Upper lobe of left lung (tissue), 6 donors: ENCODE results near the gene SAMD4B. TPM values are rescaled to one million over a fixed set of nuclear protein-coding genes. Genes with fewer than 3 reads are reported as not detected.

ENCODE experiments used
- ATAC-seq, 2 donors: fragments of 200-7000 bp; cut with Tn5 transposase; one replicate each; pipeline ENCODE4 v1.9.1; 2022; ENCODE audit warnings: mild to moderate bottlenecking in 2 of 2, moderate library complexity in 2 of 2; ENCODE audit not compliant: low FRiP score in 2 of 2
- DNase-seq, 2 donors: peaks; one replicate each; pipeline ENCODE4 v3.0.0-alpha.2; 2019 to 2020
- H3K27ac ChIP-seq, 4 donors: fragments of 200-600 bp; sonication (generic); one replicate each; pipeline ENCODE4 v1.5.1; 2016 to 2019
- H3K27me3 ChIP-seq, 4 donors: fragments of 200-600 bp; sonication (generic); one replicate each; pipeline ENCODE4 v1.5.1; 2017 to 2019
- H3K36me3 ChIP-seq, 4 donors: fragments of 200-600 bp; sonication (generic); one replicate each; pipeline ENCODE4 v1.5.1; 2016 to 2019
- H3K4me1 ChIP-seq, 4 donors: fragments of 200-600 bp; sonication (generic); one replicate each; pipeline ENCODE4 v1.5.1; 2018 to 2019
- H3K4me3 ChIP-seq, 4 donors: fragments of 200-600 bp; sonication (generic); one replicate each; pipeline ENCODE4 v1.5.1; 2017 to 2019; ENCODE audit warnings: mild to moderate bottlenecking in 2 of 4, moderate library complexity in 1 of 4
- H3K9me3 ChIP-seq, 4 donors: fragments of 200-600 bp; sonication (generic); one replicate each; pipeline ENCODE4 v1.5.1; 2018 to 2019
- EP300 ChIP-seq, 4 donors: sonication (generic); formaldehyde crosslinking; IDR thresholded peaks; one replicate each; pipeline ENCODE4 v1.5.1; 2017; ENCODE audit warnings: antibody characterized with exemption in 4 of 4, control low read depth in 2 of 4
- POLR2A ChIP-seq, 4 donors: fragments of 450-650 bp; IDR thresholded peaks; one replicate each; pipeline ENCODE4 v1.5.1; 2016 to 2017; ENCODE audit warnings: antibody characterized with exemption in 4 of 4, mild to moderate bottlenecking in 2 of 4
- POLR2AphosphoS5 ChIP-seq, 2 donors: sonication (generic); formaldehyde crosslinking; IDR thresholded peaks; one replicate each; pipeline ENCODE4 v1.5.1; 2017; ENCODE audit warnings: antibody characterized with exemption in 2 of 2
- WGBS, 2 donors: methylation state at CpG; one replicate each; pipeline ENCODE4 v1.1.5; 2017 to 2018; 5-methylcytosine and 5-hydroxymethylcytosine counted together
- total RNA-seq, 6 donors: library from RNA; depleted of rRNA in 4 of 6; stranded (reverse); fragments of >200 nt in 4 of 6; gene quantifications; one replicate each; pipeline versions ENCODE4 v1.1.0 to v1.2.1, GENCODE V29; 2016 to 2021
- TF ChIP-seq, protein P1 (sequence below), 6 experiments: fragments of 450-650 bp in 4 of 6; fragments of 200-600 bp in 2 of 6; sonication (generic) in 2 of 6; IDR thresholded peaks; one replicate each; pipeline ENCODE4 v1.5.1; 2016 to 2019; ENCODE audit warnings: antibody characterized with exemption in 6 of 6
- donor health status: DM: no; HTN: no; CAD: no; lungs with moderate emphysema.
- donor health status: DM: no; HTN: yes; CAD: no; lungs with severe emphysema.

SAMD4B gene
- total RNA-seq, 6 donors from 2014 or later, result 57.7 to 125 (median 79.3) TPM

DNA sequence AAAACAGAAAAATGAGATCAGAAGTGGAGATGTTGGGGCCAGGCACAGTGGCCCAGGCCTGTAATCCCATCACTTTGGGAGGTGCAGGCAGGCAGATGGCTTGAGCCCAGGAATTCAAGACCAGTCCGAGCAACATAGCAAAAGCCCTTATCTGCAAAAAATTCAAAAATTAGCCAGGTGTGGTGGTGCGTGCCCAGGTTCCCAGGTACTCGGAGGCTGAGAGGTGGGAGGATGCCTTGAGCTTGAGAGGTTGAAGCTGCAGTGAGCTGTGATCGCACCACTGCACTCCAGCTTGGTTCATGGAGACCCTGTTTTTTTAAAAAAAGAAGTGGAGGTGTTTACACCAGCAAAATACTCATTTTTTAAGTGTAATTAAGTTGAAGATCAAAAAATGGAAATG is 57.8 kb downstream of the SAMD4B start:
- TF ChIP-seq, protein P1, sequence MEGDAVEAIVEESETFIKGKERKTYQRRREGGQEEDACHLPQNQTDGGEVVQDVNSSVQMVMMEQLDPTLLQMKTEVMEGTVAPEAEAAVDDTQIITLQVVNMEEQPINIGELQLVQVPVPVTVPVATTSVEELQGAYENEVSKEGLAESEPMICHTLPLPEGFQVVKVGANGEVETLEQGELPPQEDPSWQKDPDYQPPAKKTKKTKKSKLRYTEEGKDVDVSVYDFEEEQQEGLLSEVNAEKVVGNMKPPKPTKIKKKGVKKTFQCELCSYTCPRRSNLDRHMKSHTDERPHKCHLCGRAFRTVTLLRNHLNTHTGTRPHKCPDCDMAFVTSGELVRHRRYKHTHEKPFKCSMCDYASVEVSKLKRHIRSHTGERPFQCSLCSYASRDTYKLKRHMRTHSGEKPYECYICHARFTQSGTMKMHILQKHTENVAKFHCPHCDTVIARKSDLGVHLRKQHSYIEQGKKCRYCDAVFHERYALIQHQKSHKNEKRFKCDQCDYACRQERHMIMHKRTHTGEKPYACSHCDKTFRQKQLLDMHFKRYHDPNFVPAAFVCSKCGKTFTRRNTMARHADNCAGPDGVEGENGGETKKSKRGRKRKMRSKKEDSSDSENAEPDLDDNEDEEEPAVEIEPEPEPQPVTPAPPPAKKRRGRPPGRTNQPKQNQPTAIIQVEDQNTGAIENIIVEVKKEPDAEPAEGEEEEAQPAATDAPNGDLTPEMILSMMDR (IDR thresholded peaks at IDR 0.05), result no peak
- TF ChIP-seq EP300 (IDR thresholded peaks at IDR 0.05), result no peak
- TF ChIP-seq POLR2A (IDR thresholded peaks at IDR 0.05), result no peak
- TF ChIP-seq POLR2AphosphoS5 (IDR thresholded peaks at IDR 0.05), result no peak
- Histone ChIP-seq H3K9me3 (no peaks in the 10 kb centered on the region), H3K36me3 (peaks cover 0 to 24% (median 5%) of the 10 kb centered on the region in 4 donors), H3K4me3 (no peak overlapping the region), H3K27me3 (no peaks in the 10 kb centered on the region), H3K27ac (peak overlapping the region; percentile 94 to 100 (median 96)), H3K4me1 (peaks cover 51 to 74% (median 59%) of the 10 kb centered on the region in 4 donors)
- 78 to 84% methylated on average over 4 of the region's 4 CpGs for WGBS, 2 donors
- DNase-seq (no peak), ATAC-seq (no peak)

DNA sequence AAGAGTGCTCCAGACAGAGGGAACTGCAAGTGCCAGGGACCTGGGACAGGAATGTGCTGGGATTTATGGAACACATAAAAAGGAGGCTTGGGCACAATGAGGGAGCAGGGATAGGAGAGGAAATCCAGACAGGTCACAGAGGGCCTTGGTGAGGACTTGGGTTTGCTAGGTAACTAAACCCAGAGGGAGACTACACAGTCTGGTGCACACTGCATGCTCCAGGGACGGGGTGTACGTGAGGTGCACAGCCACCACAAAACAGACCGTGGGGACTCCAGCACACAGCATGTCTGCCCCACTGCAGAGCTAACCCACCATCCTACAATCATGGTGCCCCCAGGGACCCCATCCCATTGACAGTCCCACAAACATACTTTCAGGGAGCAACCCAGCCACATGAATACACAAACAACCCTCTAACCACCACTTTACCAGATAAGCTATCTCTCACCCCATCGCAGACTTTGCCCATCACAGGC is 58.9 kb downstream of the SAMD4B start:
- WGBS, 2 donors, result 71% methylated on average over 4 of the region's 4 CpGs
- no peaks in the 10 kb centered on the region for H3K9me3 ChIP-seq
- ATAC-seq (no peak), DNase-seq (no peak)
- no peak overlapping the region for H3K4me3 ChIP-seq
- H3K4me1 ChIP-seq, result peaks cover 60 to 85% (median 70%) of the 10 kb centered on the region in 4 donors
- H3K27ac ChIP-seq, result peak overlapping the region; percentile 99 to 100 (median 100)
- TF ChIP-seq EP300 (IDR thresholded peaks at IDR 0.05) (no peak), POLR2AphosphoS5 (IDR thresholded peaks at IDR 0.05) (no peak)
- TF ChIP-seq, protein P1 (IDR thresholded peaks at IDR 0.05), result no peak
- no peaks in the 10 kb centered on the region for H3K27me3 ChIP-seq
- H3K36me3 ChIP-seq, result peaks cover 0 to 14% (median 3%) of the 10 kb centered on the region in 4 donors

DNA sequence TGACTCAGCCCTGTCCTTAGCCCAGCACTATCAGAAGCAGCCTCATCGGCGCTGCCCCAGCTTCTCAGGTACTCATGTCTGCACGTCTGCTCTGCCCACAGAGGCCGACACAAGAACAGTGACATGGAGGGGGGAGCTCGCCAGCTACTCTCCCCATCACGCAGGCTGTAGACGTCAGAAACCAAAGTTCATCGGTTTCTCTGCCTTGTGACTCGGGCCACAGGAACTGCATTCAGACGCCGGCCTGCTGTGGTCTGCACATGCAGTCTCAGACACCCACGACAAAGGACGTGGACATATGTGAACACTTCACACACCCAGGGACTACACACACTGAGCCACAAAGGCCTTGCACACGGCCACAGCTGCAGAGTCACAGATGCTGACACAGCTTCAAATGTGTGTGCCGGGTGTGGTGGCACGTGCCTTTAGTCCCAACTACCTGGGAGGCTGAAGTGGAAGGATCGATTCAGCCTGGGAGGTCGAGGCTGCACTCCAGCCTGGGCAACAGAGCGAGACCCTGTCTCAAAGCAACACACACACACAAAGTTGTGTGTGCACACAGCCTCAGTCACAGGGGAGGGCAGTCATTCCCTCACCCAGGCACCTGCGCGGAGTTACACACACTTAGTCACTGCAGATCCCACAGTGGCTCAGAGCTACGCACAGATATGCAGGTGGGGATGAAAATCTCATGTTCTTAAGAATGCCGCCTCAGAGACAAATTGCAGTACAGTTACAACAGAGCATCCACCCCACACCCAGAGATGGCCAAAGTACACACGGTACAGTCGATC is 59.5 kb downstream of the SAMD4B start:
- peaks cover 60 to 86% (median 71%) of the 10 kb centered on the region in 4 donors for H3K4me1 ChIP-seq
- H3K36me3 ChIP-seq, result peaks cover 0 to 9% (median 2%) of the 10 kb centered on the region in 4 donors
- DNase-seq, result peak in 1 of 2 donors; percentile 85
- no peak for ATAC-seq
- WGBS, 2 donors, result 56 to 61% methylated on average over 12 to 24 of the region's 25 CpGs
- peak overlapping the region in 2 of 4 donors; percentile 47 to 53 for H3K4me3 ChIP-seq
- H3K27me3 ChIP-seq, result no peaks in the 10 kb centered on the region
- H3K27ac ChIP-seq, result peak overlapping the region; percentile 99 to 100 (median 100)
- TF ChIP-seq POLR2A (IDR thresholded peaks at IDR 0.05), result peak in 2 of 4 donors; percentile 31 to 87
- TF ChIP-seq POLR2AphosphoS5 (IDR thresholded peaks at IDR 0.05), result peak; percentile 70 to 82
- TF ChIP-seq, protein P1 (IDR thresholded peaks at IDR 0.05), result peak in 1 of 6 experiments; percentile 3
- TF ChIP-seq EP300 (IDR thresholded peaks at IDR 0.05), result peak in 3 of 4 donors; percentile 18 to 74 (median 62)
- H3K9me3 ChIP-seq, result no peaks in the 10 kb centered on the region

DNA sequence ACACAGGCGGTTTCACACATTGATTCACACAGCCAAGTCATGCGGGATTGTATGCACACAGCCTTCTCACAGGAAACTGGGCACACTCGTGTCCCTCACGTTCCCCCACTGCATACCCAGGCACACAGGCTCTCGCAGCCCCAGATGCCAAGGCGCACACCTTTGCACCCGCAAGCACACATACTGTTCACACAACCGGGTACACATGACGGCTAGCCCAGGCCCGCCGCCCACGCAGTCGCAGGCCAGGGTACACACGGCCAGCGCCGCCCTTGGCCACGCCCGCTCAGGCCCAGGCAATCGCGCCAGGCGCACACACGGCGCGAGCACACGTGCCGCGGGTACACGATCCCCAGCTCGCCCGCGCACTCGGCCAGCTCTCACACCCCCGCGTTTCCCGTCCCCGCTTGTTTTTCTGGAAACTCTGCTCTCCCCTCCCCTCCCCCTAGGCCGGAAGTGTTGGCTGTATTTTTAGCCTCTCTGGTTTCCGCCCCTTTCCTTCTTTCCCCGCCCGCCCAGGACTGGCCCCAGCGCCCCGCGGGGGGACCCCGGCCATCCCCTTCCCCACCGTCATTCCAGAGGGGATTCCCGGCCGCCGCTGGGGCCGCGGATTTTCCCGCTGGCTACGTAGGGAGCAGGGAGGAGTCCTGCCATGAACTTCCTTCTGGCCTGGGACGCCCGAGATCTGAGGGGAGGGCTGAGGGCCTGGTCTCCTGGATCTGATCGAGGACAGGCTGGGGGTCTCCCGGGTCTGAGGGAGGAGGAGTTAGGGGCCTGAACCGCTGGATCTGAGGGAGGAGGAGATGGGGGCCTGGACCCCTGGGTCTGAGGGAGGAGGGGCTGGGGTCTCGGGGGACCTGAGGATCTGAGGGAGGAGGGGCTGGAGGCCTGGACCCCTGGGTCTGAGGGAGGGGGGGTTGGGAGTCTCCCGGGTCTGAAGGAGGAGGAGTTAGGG is 60.4 kb downstream of the SAMD4B start:
- TF ChIP-seq EP300 (IDR thresholded peaks at IDR 0.05) (peak; percentile 29 to 97 (median 92)), POLR2AphosphoS5 (IDR thresholded peaks at IDR 0.05) (peak; percentile 94 to 99), POLR2A (IDR thresholded peaks at IDR 0.05) (peak in 3 of 4 donors; percentile 24 to 74 (median 49))
- TF ChIP-seq, protein P1 (IDR thresholded peaks at IDR 0.05), result peak in 2 of 6 experiments; percentile 12
- ATAC-seq, result peak; percentile 47 to 67
- 1 to 3% methylated on average over 28 to 54 of the region's 59 CpGs for WGBS, 2 donors
- peak overlapping the region; percentile 99 to 100 (median 100) for H3K27ac ChIP-seq
- DNase-seq, result peak; percentile 95 to 98
- H3K36me3 ChIP-seq, result peaks cover 0 to 9% (median 3%) of the 10 kb centered on the region in 4 donors
- no peaks in the 10 kb centered on the region for H3K27me3 ChIP-seq
- no peaks in the 10 kb centered on the region for H3K9me3 ChIP-seq
- H3K4me3 ChIP-seq, result peak overlapping the region; percentile 30 to 53 (median 49)
- peaks cover 54 to 81% (median 65%) of the 10 kb centered on the region in 4 donors for H3K4me1 ChIP-seq
